K562 (cell line): ENCODE measurements around the gene ARID3B. TPM values are rescaled to one million over a fixed set of nuclear protein-coding genes. Genes with fewer than 3 reads are reported as not detected.

Source experiments
- ATAC-seq: fragments of 200-7000 bp; cut with Tn5 transposase; 3 replicates; pipeline ENCODE4 v1.9.1; 2020; ENCODE audit warnings: moderate library complexity
- BruUV-seq: library from RNA; stranded (reverse); fragments of 400-500 nt; replicated peaks from 2 replicates; lab custom pipeline; 2021; lab: Mats Ljungman, UMichigan
- CTCF ChIA-PET: fragments of 300-600 bp; formaldehyde crosslinking; extraction: SDS; loops from one replicate; lab custom pipeline; 2021; ENCODE audit warnings: low intra/inter-chr PET ratio; lab: Yijun Ruan, JAX
- POLR2A ChIA-PET: fragments of 300-600, 350-650 bp; sonication (Branson Sonifier 250); formaldehyde crosslinking; extraction: SDS; loops from one replicate; lab custom pipeline; 2021; ENCODE audit warnings: antibody characterized with exemption, inconsistent platforms; lab: Yijun Ruan, JAX
- DNase-seq, 4 experiments: peaks; one replicate each; pipeline versions ENCODE4 v3.0.0 to v3.0.0-alpha.2; 2011 to 2018; ENCODE audit warnings: low spot score in 3 of 4, mixed read lengths in 3 of 4; ENCODE audit errors: extremely low read depth in 1 of 4
- FAIRE-seq: peaks from 2 replicates; lab custom pipeline; 2011; peaks lifted over from hg19 to GRCh38; lab: Jason Lieb, UNC
- H2AFZ ChIP-seq: 2 replicates; pipeline ENCODE4 v1.6.0; 2011; ENCODE audit warnings: low read depth, low read length, control low read depth, inconsistent platforms
- H3K27ac ChIP-seq: fragments of 200-600 bp; 3 replicates; pipeline ENCODE4 v1.8.0; 2011; ENCODE audit warnings: low read depth, mild to moderate bottlenecking, control low read depth, inconsistent platforms, low read length, moderate library complexity, mixed read lengths; ENCODE audit errors: extremely low read depth
- H3K27me3 ChIP-seq, 2 experiments: fragments of 300-600 bp in 1 of 2; 2 replicates in 1 of 2; 3 replicates in 1 of 2; pipeline versions ENCODE4 v1.6.0 to v1.8.0; 2011; ENCODE audit warnings: inconsistent platforms in 2 of 2, low read length in 2 of 2, mild to moderate bottlenecking in 1 of 2, mixed read lengths in 1 of 2, moderate library complexity in 1 of 2; ENCODE audit not compliant: control insufficient read depth in 2 of 2, insufficient read depth in 2 of 2
- H3K36me3 ChIP-seq: fragments of 300-600 bp; 3 replicates; pipeline ENCODE4 v1.8.0; 2011; ENCODE audit warnings: mild to moderate bottlenecking, low read length, inconsistent platforms; ENCODE audit not compliant: control insufficient read depth, insufficient read depth
- H3K4me1 ChIP-seq, 2 experiments: fragments of 200-600 bp in 1 of 2; replicated peaks in 1 of 2; 2 replicates in 1 of 2; 3 replicates in 1 of 2; pipeline versions ENCODE4 v1.5.1 to v1.8.0; 2011; ENCODE audit warnings: inconsistent platforms in 2 of 2, low read length in 2 of 2, mild to moderate bottlenecking in 1 of 2, mixed read lengths in 1 of 2, moderate library complexity in 1 of 2; ENCODE audit not compliant: control insufficient read depth in 2 of 2, insufficient read depth in 2 of 2
- H3K4me2 ChIP-seq: 2 replicates; pipeline ENCODE4 v1.6.1; 2011; ENCODE audit warnings: low read length, control low read depth, inconsistent platforms, mixed read lengths; ENCODE audit not compliant: insufficient read depth
- H3K4me3 ChIP-seq: fragments of 200-600 bp; sonication (generic), shearing (Covaris generic); 2 replicates; pipeline ENCODE4 v1.5.1; 2016; ENCODE audit warnings: control low read depth, inconsistent platforms
- H3K79me2 ChIP-seq: fragments of 200-600 bp; 3 replicates; pipeline ENCODE4 v1.8.0; 2011; ENCODE audit warnings: low read length, inconsistent platforms; ENCODE audit not compliant: control insufficient read depth, insufficient read depth
- H3K9ac ChIP-seq, 2 experiments: 2 replicates each; pipeline versions ENCODE4 v1.6.0 to v1.6.1; 2011; ENCODE audit warnings: low read depth in 2 of 2, low read length in 2 of 2, control low read depth in 1 of 2, inconsistent platforms in 1 of 2, mild to moderate bottlenecking in 1 of 2, mixed read lengths in 1 of 2; ENCODE audit not compliant: insufficient read depth in 1 of 2
- H3K9me1 ChIP-seq: one replicate; pipeline ENCODE4 v1.6.0; 2011; ENCODE audit warnings: inconsistent platforms, mild to moderate bottlenecking, low read length, moderate library complexity; ENCODE audit not compliant: control insufficient read depth, insufficient read depth
- H3K9me3 ChIP-seq: replicated peaks from 2 replicates; pipeline ENCODE4 v1.5.1; 2011; ENCODE audit warnings: low read depth, low read length, inconsistent platforms; ENCODE audit not compliant: control insufficient read depth, insufficient read depth
- H4K20me1 ChIP-seq: replicated peaks from 2 replicates; pipeline ENCODE4 v1.6.1; 2011; ENCODE audit warnings: low read length, inconsistent platforms, mixed read lengths; ENCODE audit not compliant: control insufficient read depth, insufficient read depth
- CREB1 ChIP-seq, 2 experiments: sonication (generic) in 1 of 2; formaldehyde crosslinking in 1 of 2; IDR thresholded peaks; 2 replicates each; pipeline versions ENCODE4 v1.6.1 to v1.8.0; 2012 to 2022; ENCODE audit warnings: inconsistent platforms in 1 of 2, mild to moderate bottlenecking in 1 of 2, missing genetic modification reagents in 1 of 2, moderate library complexity in 1 of 2
- FOSL1 ChIP-seq: fragments of 200-800 bp; sonication (Bioruptor generic); conservative IDR thresholded peaks from 2 replicates; pipeline ENCODE4 v1.6.1; 2016; ENCODE audit warnings: missing genetic modification characterization, missing compliant biosample characterization
- FOXP4 ChIP-seq: sonication (generic); formaldehyde crosslinking; IDR thresholded peaks from 2 replicates; pipeline ENCODE4 v1.8.0; 2022; ENCODE audit warnings: mild to moderate bottlenecking, missing genetic modification reagents, borderline replicate concordance
- MCM2 ChIP-seq: fragments of 450-650 bp; IDR thresholded peaks from 2 replicates; pipeline ENCODE4 v1.6.1; 2017; ENCODE audit warnings: low read depth, mild to moderate bottlenecking
- MTA1 ChIP-seq: fragments of 450-650 bp; IDR thresholded peaks from 2 replicates; pipeline ENCODE4 v1.6.1; 2017; ENCODE audit warnings: borderline replicate concordance
- PHF20 ChIP-seq: fragments of 450-650 bp; IDR thresholded peaks from 2 replicates; pipeline ENCODE4 v1.6.1; 2018; ENCODE audit not compliant: partially characterized antibody
- RAD51 ChIP-seq: fragments of 450-650 bp; IDR thresholded peaks from 2 replicates; pipeline ENCODE4 v1.7.1; 2016; ENCODE audit warnings: low read depth, mild to moderate bottlenecking, borderline replicate concordance
- STAT6 ChIP-seq: sonication (generic); formaldehyde crosslinking; IDR thresholded peaks from 2 replicates; pipeline ENCODE4 v1.8.1; 2023; ENCODE audit warnings: mild to moderate bottlenecking, missing genetic modification reagents
- TFE3 ChIP-seq: fragments of 450-650 bp; formaldehyde crosslinking; IDR thresholded peaks from 2 replicates; pipeline ENCODE4 v1.4.0; 2020; ENCODE audit warnings: mild to moderate bottlenecking, mixed read lengths
- TOE1 ChIP-seq, 2 experiments: fragments of 450-650 bp in 1 of 2; sonication (generic) in 1 of 2; formaldehyde crosslinking in 1 of 2; IDR thresholded peaks; 2 replicates each; pipeline versions ENCODE4 v1.7.1 to v1.8.0; 2016 to 2022; ENCODE audit warnings: borderline replicate concordance in 2 of 2, mild to moderate bottlenecking in 2 of 2, antibody characterized with exemption in 1 of 2, inconsistent platforms in 1 of 2, low read depth in 1 of 2, missing genetic modification reagents in 1 of 2, moderate library complexity in 1 of 2
- TRIM24 ChIP-seq, 2 experiments: fragments of 450-650 bp; IDR thresholded peaks; 2 replicates each; pipeline ENCODE4 v1.6.1; 2016
- USF1 ChIP-seq: sonication (generic); formaldehyde crosslinking; IDR thresholded peaks from 2 replicates; pipeline ENCODE4 v1.9.0; 2022; ENCODE audit warnings: mild to moderate bottlenecking, missing genetic modification reagents
- WHSC1 ChIP-seq: IDR thresholded peaks from one replicate; pipeline ENCODE4 v1.6.1; 2012; ENCODE audit warnings: low read length, control low read depth, inconsistent platforms
- ZKSCAN1 ChIP-seq: fragments of 150-350 bp; IDR thresholded peaks from 2 replicates; pipeline ENCODE4 v1.6.1; 2016; ENCODE audit warnings: low read depth, low read length
- ZNF668 ChIP-seq: fragments of 250-450 bp; sonication (Bioruptor Pico); IDR thresholded peaks from 2 replicates; pipeline ENCODE4 v1.8.0; 2022; ENCODE audit warnings: mild to moderate bottlenecking, inconsistent platforms
- ZSCAN32 ChIP-seq: fragments of 450-650 bp; formaldehyde crosslinking; IDR thresholded peaks from 2 replicates; pipeline ENCODE4 v1.4.0; 2020; ENCODE audit warnings: mild to moderate bottlenecking, moderate library complexity
- WGBS: fragments of 100-300 bp; shearing (Covaris generic); methylation state at CpG from one replicate; pipeline ENCODE4 v1.1.6; 2016; ENCODE audit warnings: low coverage, mixed read lengths; ENCODE audit not compliant: insufficient coverage; ENCODE audit errors: missing lambda C conversion rate; 5-methylcytosine and 5-hydroxymethylcytosine counted together
- in situ Hi-C: fragments of 300-500 bp; cut with MboI; formaldehyde crosslinking; loops from 4 replicates; pipeline ENCODE4 v1.15.0; 2018; ENCODE audit warnings: inconsistent platforms, mixed read lengths
- intact Hi-C: fragments of 100-400 bp; cut with micrococcal nuclease; formaldehyde crosslinking; loops from 2 replicates; pipeline ENCODE4 v1.14.2; 2022
- polyA plus RNA-seq, 8 experiments: library from polyadenylated mRNA; depleted of rRNA in 4 of 8; stranded (reverse) in 5 of 8; unstranded in 3 of 8; fragments of >200 nt; fragmentation: Nextera tagmentation in 2 of 8; fragmentation: Illumina TruSeq in 1 of 8; extraction: Ambion mirVana in 2 of 8; extraction: Trizol in 1 of 8; gene quantifications; 2 replicates each; pipeline versions ENCODE4 v1.2.1 to v1.2.3, GENCODE V29; 2011 to 2014; ENCODE audit warnings: inconsistent platforms in 1 of 8, missing spikeins in 1 of 8
- total RNA-seq, 7 experiments: library from RNA; depleted of rRNA in 6 of 7; stranded (reverse); fragments of >200 nt in 6 of 7; fragmentation: Illumina TruSeq in 2 of 7; extraction: Trizol in 2 of 7; gene quantifications; 2 replicates each; pipeline versions ENCODE4 v1.2.1 to v1.2.3, GENCODE V29; 2011 to 2021; ENCODE audit warnings: low replicate concordance in 1 of 7

Gene ARID3B
- total and polyA plus RNA-seq, 9 of the 15 experiments (the other 6 are each of a cell fraction or from before 2014, with no cell fraction given) = 0.32 to 15.1 (median 7.1) TPM

- no peak for ATAC-seq
- peak; percentile 37 for FAIRE-seq
- H2AFZ ChIP-seq = 0 out of 2 replicates have a peak overlapping the region, but pooled peaks have one; percentile 17
- TF ChIP-seq MCM2 (no peak), FOXP4 (CRISPR knock-in tag) (no peak), ZNF668 (CRISPR knock-in tag) (no peak), MTA1 (no peak), RAD51 (peak; percentile 57), TRIM24 (IDR thresholded peaks at IDR 0.05) (no peak), PHF20 (no peak), ZKSCAN1 (no peak), USF1 (CRISPR knock-in tag) (peak; percentile 54), CREB1 (IDR thresholded peaks at IDR 0.05) (no peak), CREB1 (CRISPR knock-in tag; IDR thresholded peaks at IDR 0.05) (no peak), ZSCAN32 (CRISPR knock-in tag) (no peak), FOSL1 (peak; percentile 71), TOE1 (IDR thresholded peaks at IDR 0.05; ENCODE audit: borderline replicate concordance) (0 out of 2 replicates have a peak, but pooled peaks have one; percentile 37), TOE1 (CRISPR knock-in tag; IDR thresholded peaks at IDR 0.05; ENCODE audit: borderline replicate concordance, low read depth) (no peak), WHSC1 (no peak), STAT6 (CRISPR knock-in tag) (no peak), TFE3 (CRISPR knock-in tag) (peak; percentile 51; the same call in 1 of the 2 replicates)
Observed at GRCh38 chr15:74525945-74526344, 15.1 kb upstream of the ARID3B start.

More at GRCh38 chr15:74525945-74526344, 15.1 kb upstream of the ARID3B start:
- Histone ChIP-seq H3K27ac (no peak overlapping the region), H4K20me1 (no peaks in the 10 kb centered on the region), H3K36me3 (no peaks in the 10 kb centered on the region), H3K27me3 (no peaks in the 10 kb centered on the region), H3K4me2 (no peak overlapping the region), H3K4me3 (no peak overlapping the region), H3K9me1 (no peaks in the 10 kb centered on the region), H3K4me1 (no peaks in the 10 kb centered on the region), H3K79me2 (no peaks in the 10 kb centered on the region), H3K9me3 (no peaks in the 10 kb centered on the region), H3K9ac (no peak overlapping the region)
- WGBS = 27% methylated on average over 3 of the region's 3 CpGs
- intact Hi-C loops (no loop called here), in situ Hi-C loops (no loop called here)
- BruUV-seq = no TSS peak
- ChIA-PET CTCF (no interaction called here), POLR2A (interaction anchor here (1.0 kb wide), 1 partner anchor 89 kb away, joined by 3 read pairs; no protein-coding TSS in a partner anchor)
- DNase-seq = peak in 2 of 4 experiments; percentile 12 to 23
